ENCODE data around the gene TTLL12. TPM values are rescaled to one million over a fixed set of nuclear protein-coding genes. Genes with fewer than 3 reads are reported as not detected.

Gene TTLL12
- total RNA-seq, 1 experiment from 2014 or later, result 100 TPM

DNA sequence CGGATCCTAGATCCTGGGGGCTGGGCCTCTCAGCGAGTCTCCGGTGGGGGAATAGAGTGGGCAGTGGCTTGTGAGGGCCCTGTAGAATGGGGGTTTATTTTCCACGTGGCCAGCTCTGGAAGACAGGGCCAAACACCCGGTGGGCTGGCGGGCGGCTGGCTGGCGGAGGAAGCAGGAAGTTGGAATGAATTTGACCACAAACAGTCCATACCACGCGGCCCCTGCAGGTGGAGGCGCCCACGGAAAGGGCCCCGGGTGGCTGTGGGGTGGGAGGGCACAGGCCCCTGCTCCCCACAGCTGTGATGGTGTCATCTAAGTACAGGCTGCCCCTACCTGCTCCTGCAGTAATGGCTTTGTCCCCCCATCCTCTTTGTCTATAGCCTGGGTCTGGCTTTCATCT lies 58.8 kb downstream of the TTLL12 start:
- Histone ChIP-seq H3K27ac (ENCODE audit: low read depth, low read length) (peak overlapping the region; percentile 99), H4K20me1 (ENCODE audit: insufficient read depth) (no peaks in the 10 kb centered on the region), H3K9me3 (ENCODE audit: control insufficient read depth in 1 of 2, insufficient read depth in 1 of 2, low read depth in 1 of 2, low read length in 2 of 2) (no peaks in the 10 kb centered on the region), H3K4me3 (replicated peaks in 1 of 2; ENCODE audit: low read depth in 1 of 2, low read length in 2 of 2) (peak overlapping the region; percentile 71 to 76), H3K4me2 (ENCODE audit: low read length) (peak overlapping the region; percentile 99), H3K27me3 (ENCODE audit: insufficient read depth, low read length) (no peaks in the 10 kb centered on the region), H3K4me1 (ENCODE audit: control insufficient read depth in 1 of 2, insufficient read depth in 2 of 2, low read length in 2 of 2) (peaks cover 35 to 54% of the 10 kb centered on the region in 2 experiments), H3K9me2 (ENCODE audit: insufficient read depth) (no peaks in the 10 kb centered on the region), H2AFZ (ENCODE audit: low read depth, low read length, poor library complexity, severe bottlenecking) (no peak overlapping the region), H3K9ac (ENCODE audit: low read length) (peak overlapping the region; percentile 93), H3K36me3 (ENCODE audit: control insufficient read depth in 1 of 2, insufficient read depth in 2 of 2, low read length in 2 of 2) (peaks cover 7 to 17% of the 10 kb centered on the region in 2 experiments), H3K79me2 (ENCODE audit: insufficient read depth, low read length) (peaks cover 38% of the 10 kb centered on the region)
- ChIA-PET CTCF (interaction anchor here (2.1 to 2.6 kb wide), 2 partner anchors 8 to 38 kb away, joined by 7 to 10 read pairs; no protein-coding TSS in a partner anchor), RAD21 (ENCODE audit: low non-redundant PET in 1 of 2, low total read pairs in 2 of 2, uncharacterized antibody in 2 of 2, unreplicated experiment in 2 of 2) (interaction anchor here in 1 of 2 experiments (0.6 kb wide), 1 partner anchor 513 kb away, joined by 3 read pairs; no protein-coding TSS in a partner anchor), POLR2A (interaction anchor here (0.9 to 3.1 kb wide), 6 partner anchors 8 to 513 kb away, joined by 3 to 28 read pairs (median 6); partner anchors contain the start of genes BIK and POLDIP3)
- no peak for TF ChIP-seq JUND (IDR thresholded peaks at IDR 0.05)
- TF ChIP-seq, protein P1, sequence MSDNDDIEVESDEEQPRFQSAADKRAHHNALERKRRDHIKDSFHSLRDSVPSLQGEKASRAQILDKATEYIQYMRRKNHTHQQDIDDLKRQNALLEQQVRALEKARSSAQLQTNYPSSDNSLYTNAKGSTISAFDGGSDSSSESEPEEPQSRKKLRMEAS (IDR thresholded peaks at IDR 0.05), result no peak
- TF ChIP-seq SP1 (IDR thresholded peaks at IDR 0.05; ENCODE audit: low read depth), result no peak
- no peak for TF ChIP-seq RAD21 (IDR thresholded peaks at IDR 0.05; ENCODE audit: low read depth)
- no peak for TF ChIP-seq POLR2A (IDR thresholded peaks at IDR 0.05; ENCODE audit: borderline replicate concordance, extremely low read depth, insufficient read depth, insufficient read length)
- no peak for TF ChIP-seq ZFX (IDR thresholded peaks at IDR 0.05)
- TF ChIP-seq, protein P2, sequence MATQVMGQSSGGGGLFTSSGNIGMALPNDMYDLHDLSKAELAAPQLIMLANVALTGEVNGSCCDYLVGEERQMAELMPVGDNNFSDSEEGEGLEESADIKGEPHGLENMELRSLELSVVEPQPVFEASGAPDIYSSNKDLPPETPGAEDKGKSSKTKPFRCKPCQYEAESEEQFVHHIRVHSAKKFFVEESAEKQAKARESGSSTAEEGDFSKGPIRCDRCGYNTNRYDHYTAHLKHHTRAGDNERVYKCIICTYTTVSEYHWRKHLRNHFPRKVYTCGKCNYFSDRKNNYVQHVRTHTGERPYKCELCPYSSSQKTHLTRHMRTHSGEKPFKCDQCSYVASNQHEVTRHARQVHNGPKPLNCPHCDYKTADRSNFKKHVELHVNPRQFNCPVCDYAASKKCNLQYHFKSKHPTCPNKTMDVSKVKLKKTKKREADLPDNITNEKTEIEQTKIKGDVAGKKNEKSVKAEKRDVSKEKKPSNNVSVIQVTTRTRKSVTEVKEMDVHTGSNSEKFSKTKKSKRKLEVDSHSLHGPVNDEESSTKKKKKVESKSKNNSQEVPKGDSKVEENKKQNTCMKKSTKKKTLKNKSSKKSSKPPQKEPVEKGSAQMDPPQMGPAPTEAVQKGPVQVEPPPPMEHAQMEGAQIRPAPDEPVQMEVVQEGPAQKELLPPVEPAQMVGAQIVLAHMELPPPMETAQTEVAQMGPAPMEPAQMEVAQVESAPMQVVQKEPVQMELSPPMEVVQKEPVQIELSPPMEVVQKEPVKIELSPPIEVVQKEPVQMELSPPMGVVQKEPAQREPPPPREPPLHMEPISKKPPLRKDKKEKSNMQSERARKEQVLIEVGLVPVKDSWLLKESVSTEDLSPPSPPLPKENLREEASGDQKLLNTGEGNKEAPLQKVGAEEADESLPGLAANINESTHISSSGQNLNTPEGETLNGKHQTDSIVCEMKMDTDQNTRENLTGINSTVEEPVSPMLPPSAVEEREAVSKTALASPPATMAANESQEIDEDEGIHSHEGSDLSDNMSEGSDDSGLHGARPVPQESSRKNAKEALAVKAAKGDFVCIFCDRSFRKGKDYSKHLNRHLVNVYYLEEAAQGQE (IDR thresholded peaks at IDR 0.05; ENCODE audit: low read depth), result no peak
- no peak for TF ChIP-seq FOSL1 (IDR thresholded peaks at IDR 0.05; ENCODE audit: low read depth)
- no peak for TF ChIP-seq SIN3A (IDR thresholded peaks at IDR 0.05; ENCODE audit: low read depth)
- TF ChIP-seq EZH2 (IDR thresholded peaks at IDR 0.05), result no peak
- no peak for TF ChIP-seq YY1 (IDR thresholded peaks at IDR 0.05; ENCODE audit: extremely low read depth, insufficient replicate concordance, low read depth, low read length)
- TF ChIP-seq, protein P3, sequence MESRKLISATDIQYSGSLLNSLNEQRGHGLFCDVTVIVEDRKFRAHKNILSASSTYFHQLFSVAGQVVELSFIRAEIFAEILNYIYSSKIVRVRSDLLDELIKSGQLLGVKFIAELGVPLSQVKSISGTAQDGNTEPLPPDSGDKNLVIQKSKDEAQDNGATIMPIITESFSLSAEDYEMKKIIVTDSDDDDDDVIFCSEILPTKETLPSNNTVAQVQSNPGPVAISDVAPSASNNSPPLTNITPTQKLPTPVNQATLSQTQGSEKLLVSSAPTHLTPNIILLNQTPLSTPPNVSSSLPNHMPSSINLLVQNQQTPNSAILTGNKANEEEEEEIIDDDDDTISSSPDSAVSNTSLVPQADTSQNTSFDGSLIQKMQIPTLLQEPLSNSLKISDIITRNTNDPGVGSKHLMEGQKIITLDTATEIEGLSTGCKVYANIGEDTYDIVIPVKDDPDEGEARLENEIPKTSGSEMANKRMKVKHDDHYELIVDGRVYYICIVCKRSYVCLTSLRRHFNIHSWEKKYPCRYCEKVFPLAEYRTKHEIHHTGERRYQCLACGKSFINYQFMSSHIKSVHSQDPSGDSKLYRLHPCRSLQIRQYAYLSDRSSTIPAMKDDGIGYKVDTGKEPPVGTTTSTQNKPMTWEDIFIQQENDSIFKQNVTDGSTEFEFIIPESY (IDR thresholded peaks at IDR 0.05; ENCODE audit: extremely low read depth, insufficient replicate concordance, low read length), result no peak
- no peak for TF ChIP-seq SRF (IDR thresholded peaks at IDR 0.05; ENCODE audit: low read depth)
- no peak for TF ChIP-seq ELF1 (IDR thresholded peaks at IDR 0.05; ENCODE audit: borderline replicate concordance, low read depth)
- no peak for TF ChIP-seq CEBPB (IDR thresholded peaks at IDR 0.05; ENCODE audit: low read depth)
- TF ChIP-seq, protein P4, sequence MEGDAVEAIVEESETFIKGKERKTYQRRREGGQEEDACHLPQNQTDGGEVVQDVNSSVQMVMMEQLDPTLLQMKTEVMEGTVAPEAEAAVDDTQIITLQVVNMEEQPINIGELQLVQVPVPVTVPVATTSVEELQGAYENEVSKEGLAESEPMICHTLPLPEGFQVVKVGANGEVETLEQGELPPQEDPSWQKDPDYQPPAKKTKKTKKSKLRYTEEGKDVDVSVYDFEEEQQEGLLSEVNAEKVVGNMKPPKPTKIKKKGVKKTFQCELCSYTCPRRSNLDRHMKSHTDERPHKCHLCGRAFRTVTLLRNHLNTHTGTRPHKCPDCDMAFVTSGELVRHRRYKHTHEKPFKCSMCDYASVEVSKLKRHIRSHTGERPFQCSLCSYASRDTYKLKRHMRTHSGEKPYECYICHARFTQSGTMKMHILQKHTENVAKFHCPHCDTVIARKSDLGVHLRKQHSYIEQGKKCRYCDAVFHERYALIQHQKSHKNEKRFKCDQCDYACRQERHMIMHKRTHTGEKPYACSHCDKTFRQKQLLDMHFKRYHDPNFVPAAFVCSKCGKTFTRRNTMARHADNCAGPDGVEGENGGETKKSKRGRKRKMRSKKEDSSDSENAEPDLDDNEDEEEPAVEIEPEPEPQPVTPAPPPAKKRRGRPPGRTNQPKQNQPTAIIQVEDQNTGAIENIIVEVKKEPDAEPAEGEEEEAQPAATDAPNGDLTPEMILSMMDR (IDR thresholded peaks at IDR 0.05 in 2 of 3, conservative IDR thresholded peaks at IDR 0.05 in 1 of 3; ENCODE audit: borderline replicate concordance in 1 of 3, insufficient read depth in 1 of 3, low read depth in 2 of 3, low read length in 2 of 3), result no peak
- TF ChIP-seq, protein P5, sequence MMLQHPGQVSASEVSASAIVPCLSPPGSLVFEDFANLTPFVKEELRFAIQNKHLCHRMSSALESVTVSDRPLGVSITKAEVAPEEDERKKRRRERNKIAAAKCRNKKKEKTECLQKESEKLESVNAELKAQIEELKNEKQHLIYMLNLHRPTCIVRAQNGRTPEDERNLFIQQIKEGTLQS (IDR thresholded peaks at IDR 0.05), result no peak
- BruUV-seq (replicated peaks), result no TSS peak
- intact Hi-C loops (cut with micrococcal nuclease), result no loop called here
- DNase-seq (ENCODE audit: low read depth, low spot score) (no peak), ATAC-seq (no peak)

Data from HCT116 (cell line).